DOHH2 (cell line): Measurements from ENCODE around the gene FCRL5.

Source experiments
- H3F3A ChIP-seq: fragments of 200-600 bp; sonication (generic), shearing (Covaris generic); 2 replicates; pipeline ENCODE4 v1.6.0; 2016; ENCODE audit warnings: antibody characterized with exemption, mild to moderate bottlenecking; ENCODE audit not compliant: control insufficient read depth, insufficient read depth
- H3K27ac ChIP-seq: fragments of 200-600 bp; sonication (generic); 2 replicates; pipeline ENCODE4 v1.5.1; 2014; ENCODE audit warnings: low read depth, mild to moderate bottlenecking, low read length, moderate library complexity
- H3K27me3 ChIP-seq: fragments of 200-600 bp; sonication (generic); 2 replicates; pipeline ENCODE4 v1.6.1; 2014; ENCODE audit warnings: mild to moderate bottlenecking, low read length, mixed read lengths; ENCODE audit not compliant: control insufficient read depth
- H3K36me3 ChIP-seq: fragments of 200-600 bp; sonication (generic); 2 replicates; pipeline ENCODE4 v1.6.1; 2014; ENCODE audit warnings: mild to moderate bottlenecking, low read length, moderate library complexity, mixed read lengths; ENCODE audit not compliant: control insufficient read depth
- H3K4me1 ChIP-seq: fragments of 200-600 bp; sonication (generic); 2 replicates; pipeline ENCODE4 v1.6.1; 2014; ENCODE audit warnings: mild to moderate bottlenecking, low read length, mixed read lengths; ENCODE audit not compliant: control insufficient read depth
- H3K4me2 ChIP-seq: fragments of 200-600 bp; sonication (generic); 2 replicates; pipeline ENCODE4 v1.6.0; 2014; ENCODE audit warnings: mild to moderate bottlenecking, low read length, moderate library complexity
- H3K4me3 ChIP-seq: fragments of 200-600 bp; sonication (generic); 2 replicates; pipeline ENCODE4 v1.5.1; 2014; ENCODE audit warnings: mild to moderate bottlenecking, low read length, mixed read lengths
- H3K79me2 ChIP-seq: fragments of 200-600 bp; sonication (generic); 2 replicates; pipeline ENCODE4 v1.6.1; 2014; ENCODE audit warnings: mild to moderate bottlenecking, low read length, mixed read lengths; ENCODE audit not compliant: control insufficient read depth
- H3K9me2 ChIP-seq: fragments of 200-600 bp; sonication (generic); replicated peaks from 2 replicates; pipeline ENCODE4 v1.6.1; 2014; ENCODE audit warnings: mild to moderate bottlenecking, low read length, mixed read lengths; ENCODE audit not compliant: control insufficient read depth
- H3K9me3 ChIP-seq: fragments of 200-600 bp; sonication (generic); 2 replicates; pipeline ENCODE4 v1.6.1; 2014; ENCODE audit warnings: antibody characterized with exemption, low read length, mixed read lengths; ENCODE audit not compliant: control insufficient read depth, insufficient read depth
- H4K20me1 ChIP-seq: fragments of 200-600 bp; sonication (generic); 2 replicates; pipeline ENCODE4 v1.6.0; 2014; ENCODE audit warnings: low read depth, mild to moderate bottlenecking, antibody characterized with exemption, low read length, moderate library complexity; ENCODE audit not compliant: control insufficient read depth, insufficient read depth
- CTCF ChIP-seq: fragments of 200-600 bp; sonication (generic); IDR thresholded peaks from one replicate; pipeline ENCODE4 v1.5.1; 2014; ENCODE audit warnings: antibody characterized with exemption, mild to moderate bottlenecking, low read depth, low read length; ENCODE audit not compliant: poor library complexity, severe bottlenecking
- EZH2phosphoT487 ChIP-seq: fragments of 200-600 bp; sonication (generic); IDR thresholded peaks from 2 replicates; pipeline ENCODE4 v1.6.1; 2017; ENCODE audit warnings: borderline replicate concordance, mild to moderate bottlenecking, antibody characterized with exemption, low read length, moderate library complexity, mixed read lengths

Gene FCRL5

GRCh38 chr1:157584503-157584902, 32.2 kb upstream of the FCRL5 start:
- H3K4me2 ChIP-seq: no peak overlapping the region
- peaks cover 22% of the 10 kb centered on the region for H3K4me1 ChIP-seq
- no peaks in the 10 kb centered on the region for H3K27me3 ChIP-seq
- no peak for TF ChIP-seq CTCF
- TF ChIP-seq EZH2phosphoT487: no peak
- no peaks in the 10 kb centered on the region for H3K9me2 ChIP-seq
- no peaks in the 10 kb centered on the region for H3K9me3 ChIP-seq
- no peak overlapping the region for H3K27ac ChIP-seq
- H3K79me2 ChIP-seq: no peaks in the 10 kb centered on the region
- H3F3A ChIP-seq: no peaks in the 10 kb centered on the region
- H3K4me3 ChIP-seq: no peak overlapping the region
- no peaks in the 10 kb centered on the region for H4K20me1 ChIP-seq
- H3K36me3 ChIP-seq: no peaks in the 10 kb centered on the region

GRCh38 chr1:157580828-157581210, 28.5 kb upstream of the FCRL5 start:
- TF ChIP-seq CTCF: no peak
- no peak for TF ChIP-seq EZH2phosphoT487
- H3K9me3 ChIP-seq: no peaks in the 10 kb centered on the region
- no peaks in the 10 kb centered on the region for H3K9me2 ChIP-seq
- H3K36me3 ChIP-seq: no peaks in the 10 kb centered on the region
- no peaks in the 10 kb centered on the region for H3K79me2 ChIP-seq
- no peaks in the 10 kb centered on the region for H3F3A ChIP-seq
- peaks cover 26% of the 10 kb centered on the region for H3K4me1 ChIP-seq
- no peaks in the 10 kb centered on the region for H4K20me1 ChIP-seq
- no peak overlapping the region for H3K4me3 ChIP-seq
- no peak overlapping the region for H3K4me2 ChIP-seq
- no peaks in the 10 kb centered on the region for H3K27me3 ChIP-seq
- no peak overlapping the region for H3K27ac ChIP-seq

DNA sequence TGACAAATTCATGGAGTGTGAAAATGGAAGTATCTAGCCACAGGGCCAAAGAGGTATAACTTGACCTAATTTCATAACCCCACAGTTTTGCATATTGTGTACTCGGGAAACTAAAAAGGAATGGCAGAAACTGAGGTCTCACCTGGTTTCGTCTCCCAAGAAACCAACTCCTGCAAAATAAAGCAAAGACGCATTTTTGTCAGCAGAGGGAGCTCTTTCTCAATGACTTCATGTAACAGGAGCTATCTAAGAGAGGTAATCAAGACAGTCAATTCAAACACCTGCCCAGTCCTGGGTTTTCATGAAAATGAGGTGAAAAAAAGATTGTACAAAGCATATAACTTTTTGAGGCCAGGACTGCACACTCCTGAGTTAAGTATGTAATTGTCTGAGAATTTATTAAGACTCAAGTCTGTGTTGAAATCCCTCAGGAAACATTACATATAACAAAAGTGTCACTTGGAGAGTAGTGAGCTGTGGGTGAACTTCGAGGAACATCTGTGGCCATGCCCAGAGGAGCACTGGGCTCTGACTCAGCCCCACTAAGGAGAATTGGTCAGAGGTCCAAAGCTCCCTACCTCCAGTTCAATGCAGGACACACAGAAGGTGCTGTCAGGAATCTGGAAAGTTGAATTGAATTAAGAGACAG, 28.0 kb upstream of the FCRL5 start:
- no peaks in the 10 kb centered on the region for H3K9me3 ChIP-seq
- H3F3A ChIP-seq: no peaks in the 10 kb centered on the region
- H3K4me2 ChIP-seq: no peak overlapping the region; the same call in 1 of the 2 replicates
- H3K9me2 ChIP-seq: no peaks in the 10 kb centered on the region
- no peaks in the 10 kb centered on the region for H3K27me3 ChIP-seq
- H3K27ac ChIP-seq: no peak overlapping the region
- no peaks in the 10 kb centered on the region for H4K20me1 ChIP-seq
- no peak overlapping the region for H3K4me3 ChIP-seq
- TF ChIP-seq CTCF (peak; percentile 79), EZH2phosphoT487 (no peak)
- H3K79me2 ChIP-seq: no peaks in the 10 kb centered on the region
- H3K36me3 ChIP-seq: no peaks in the 10 kb centered on the region
- peaks cover 31% of the 10 kb centered on the region for H3K4me1 ChIP-seq
